ENCODE data around the gene GBX1.

The GBX1 gene

GRCh38 chr7:151101621-151102396 is 65.7 kb downstream of the GBX1 start:
- no peak overlapping the region for H3K4me3 ChIP-seq (ENCODE audit: low read depth, low read length)
- no peak for TF ChIP-seq CTCF (IDR thresholded peaks at IDR 0.05; ENCODE audit: control insufficient read depth, extremely low read depth, insufficient read depth)
- no peak for DNase-seq (ENCODE audit: low read depth)

GRCh38 chr7:151100921-151101320 is 66.6 kb downstream of the GBX1 start:
- TF ChIP-seq CTCF (IDR thresholded peaks at IDR 0.05; ENCODE audit: control insufficient read depth, extremely low read depth, insufficient read depth) = no peak
- H3K4me3 ChIP-seq (ENCODE audit: low read depth, low read length) = no peak overlapping the region
- DNase-seq (ENCODE audit: low read depth) = no peak

- H3K4me3 ChIP-seq (ENCODE audit: low read depth, low read length) = no peak overlapping the region
- no peak for TF ChIP-seq CTCF (IDR thresholded peaks at IDR 0.05; ENCODE audit: control insufficient read depth, extremely low read depth, insufficient read depth)
- DNase-seq (ENCODE audit: low read depth) = no peak
These were observed 67.8 kb downstream of the GBX1 start for GRCh38 chr7:151099486-151100211.

Measured in LNCaP clone FGC (cell line).